Suprapubic skin (tissue), 4 donors: Measurements from ENCODE around the gene LMF1.

Experiments
- CTCF ChIP-seq, 2 donors: fragments of 200-600 bp in 1 of 2; fragments of 450-650 bp in 1 of 2; sonication (generic) in 1 of 2; IDR thresholded peaks; one replicate each; pipeline ENCODE4 v1.5.1; 2016 to 2019; ENCODE audit warnings: antibody characterized with exemption in 2 of 2, mild to moderate bottlenecking in 1 of 2, moderate library complexity in 1 of 2
- POLR2A ChIP-seq, 2 donors: fragments of 450-650 bp; IDR thresholded peaks; one replicate each; pipeline ENCODE4 v1.6.1; 2017; ENCODE audit warnings: antibody characterized with exemption in 2 of 2, mild to moderate bottlenecking in 2 of 2, moderate library complexity in 2 of 2
- POLR2AphosphoS5 ChIP-seq, 3 donors: sonication (generic); formaldehyde crosslinking; IDR thresholded peaks; one replicate each; pipeline ENCODE4 v1.6.1; 2017; ENCODE audit warnings: antibody characterized with exemption in 3 of 3

- TF ChIP-seq CTCF (IDR thresholded peaks at IDR 0.05) = no peak
- TF ChIP-seq POLR2A (IDR thresholded peaks at IDR 0.05) = no peak
- TF ChIP-seq POLR2AphosphoS5 (IDR thresholded peaks at IDR 0.05) = no peak
These were observed 15.0 kb upstream of the LMF1 start for GRCh38 chr16:985646-986400.
